ENCODE data around the gene DPH6.

DNA sequence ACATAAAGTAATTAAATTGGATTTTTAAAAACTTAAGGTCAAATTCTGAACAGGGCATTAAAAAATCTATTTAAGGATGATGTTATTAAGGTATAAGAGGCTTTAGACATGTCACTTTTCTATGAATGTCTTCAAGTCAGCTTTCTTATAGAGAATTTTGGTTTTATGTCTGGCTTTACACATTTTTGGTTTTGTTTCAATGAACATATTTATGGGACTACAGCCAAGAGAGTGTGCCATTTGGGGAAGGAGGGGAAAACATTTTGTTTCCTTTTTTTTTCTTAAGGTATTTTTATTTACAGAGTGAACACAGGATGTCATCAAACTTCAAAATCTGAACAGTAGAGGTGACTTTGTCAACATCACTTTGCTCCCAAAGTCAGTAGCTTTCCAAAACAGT lies 222.8 kb downstream of the DPH6 start:
- TF ChIP-seq, protein P1, sequence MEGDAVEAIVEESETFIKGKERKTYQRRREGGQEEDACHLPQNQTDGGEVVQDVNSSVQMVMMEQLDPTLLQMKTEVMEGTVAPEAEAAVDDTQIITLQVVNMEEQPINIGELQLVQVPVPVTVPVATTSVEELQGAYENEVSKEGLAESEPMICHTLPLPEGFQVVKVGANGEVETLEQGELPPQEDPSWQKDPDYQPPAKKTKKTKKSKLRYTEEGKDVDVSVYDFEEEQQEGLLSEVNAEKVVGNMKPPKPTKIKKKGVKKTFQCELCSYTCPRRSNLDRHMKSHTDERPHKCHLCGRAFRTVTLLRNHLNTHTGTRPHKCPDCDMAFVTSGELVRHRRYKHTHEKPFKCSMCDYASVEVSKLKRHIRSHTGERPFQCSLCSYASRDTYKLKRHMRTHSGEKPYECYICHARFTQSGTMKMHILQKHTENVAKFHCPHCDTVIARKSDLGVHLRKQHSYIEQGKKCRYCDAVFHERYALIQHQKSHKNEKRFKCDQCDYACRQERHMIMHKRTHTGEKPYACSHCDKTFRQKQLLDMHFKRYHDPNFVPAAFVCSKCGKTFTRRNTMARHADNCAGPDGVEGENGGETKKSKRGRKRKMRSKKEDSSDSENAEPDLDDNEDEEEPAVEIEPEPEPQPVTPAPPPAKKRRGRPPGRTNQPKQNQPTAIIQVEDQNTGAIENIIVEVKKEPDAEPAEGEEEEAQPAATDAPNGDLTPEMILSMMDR (IDR thresholded peaks at IDR 0.05; ENCODE audit: poor library complexity) = no peak
- no peak for TF ChIP-seq EZH2 (IDR thresholded peaks at IDR 0.05; ENCODE audit: borderline replicate concordance)
- TF ChIP-seq EZH2phosphoT487 (IDR thresholded peaks at IDR 0.05; ENCODE audit: low read depth, severe bottlenecking, unreplicated experiment) = no peak
